Left hindlimb (tissue), 1 donor: Measurements from ENCODE around the gene WIPF3.

Experiments
- DNase-seq: peaks from one replicate; pipeline ENCODE4 v3.0.0-alpha.2; 2018

WIPF3 gene

GRCh38 chr7:29848941-29849340 lies 42.6 kb downstream of the WIPF3 start:
- no peak for DNase-seq

DNA sequence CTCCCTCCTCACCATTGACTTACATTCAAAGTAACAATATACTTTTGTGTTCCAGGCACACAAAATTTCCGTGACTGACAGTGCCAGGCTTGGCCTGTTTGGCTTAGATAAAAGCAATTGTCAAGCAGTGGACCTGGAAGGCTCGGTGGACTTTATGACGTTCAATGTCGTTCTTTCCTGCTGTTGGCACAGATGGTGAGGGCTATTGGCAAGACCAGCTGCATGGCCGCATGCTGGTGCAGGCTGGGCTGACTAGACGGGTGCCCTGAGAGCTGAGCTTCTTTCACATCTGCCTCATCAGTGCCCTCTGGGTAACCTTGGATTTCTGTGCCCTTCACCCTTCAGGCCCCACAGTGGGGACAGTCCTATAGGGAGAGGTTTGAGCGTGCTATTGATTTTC lies 45.2 kb downstream of the WIPF3 start:
- DNase-seq = no peak

- no peak for DNase-seq
These were observed 46.1 kb downstream of the WIPF3 start for GRCh38 chr7:29852457-29852856.

GRCh38 chr7:29853072-29853471 lies 46.8 kb downstream of the WIPF3 start:
- no peak for DNase-seq

DNA sequence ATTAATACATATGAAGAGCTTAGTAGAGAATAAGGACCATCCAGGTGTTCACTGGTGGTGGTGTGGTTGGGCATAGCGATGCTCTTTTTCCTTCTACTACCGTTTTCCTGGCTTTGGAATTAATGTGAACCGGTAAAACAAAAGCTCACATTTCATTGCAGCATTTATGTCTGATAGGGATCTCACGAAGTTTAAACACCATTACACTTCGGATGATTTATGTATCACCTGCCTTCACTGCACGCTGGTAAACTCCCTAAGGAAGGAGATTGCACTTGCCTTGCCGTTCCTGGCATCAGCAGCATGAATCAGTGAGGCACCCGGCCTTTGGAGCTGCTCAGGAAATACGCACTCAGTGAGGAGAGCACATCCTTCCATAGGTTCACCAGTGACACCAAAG lies 47.5 kb downstream of the WIPF3 start:
- DNase-seq = no peak

GRCh38 chr7:29854257-29854938 lies 48.1 kb downstream of the WIPF3 start:
- no peak for DNase-seq

- no peak for DNase-seq
These were observed 51.3 kb downstream of the WIPF3 start for GRCh38 chr7:29857654-29858053.

DNA sequence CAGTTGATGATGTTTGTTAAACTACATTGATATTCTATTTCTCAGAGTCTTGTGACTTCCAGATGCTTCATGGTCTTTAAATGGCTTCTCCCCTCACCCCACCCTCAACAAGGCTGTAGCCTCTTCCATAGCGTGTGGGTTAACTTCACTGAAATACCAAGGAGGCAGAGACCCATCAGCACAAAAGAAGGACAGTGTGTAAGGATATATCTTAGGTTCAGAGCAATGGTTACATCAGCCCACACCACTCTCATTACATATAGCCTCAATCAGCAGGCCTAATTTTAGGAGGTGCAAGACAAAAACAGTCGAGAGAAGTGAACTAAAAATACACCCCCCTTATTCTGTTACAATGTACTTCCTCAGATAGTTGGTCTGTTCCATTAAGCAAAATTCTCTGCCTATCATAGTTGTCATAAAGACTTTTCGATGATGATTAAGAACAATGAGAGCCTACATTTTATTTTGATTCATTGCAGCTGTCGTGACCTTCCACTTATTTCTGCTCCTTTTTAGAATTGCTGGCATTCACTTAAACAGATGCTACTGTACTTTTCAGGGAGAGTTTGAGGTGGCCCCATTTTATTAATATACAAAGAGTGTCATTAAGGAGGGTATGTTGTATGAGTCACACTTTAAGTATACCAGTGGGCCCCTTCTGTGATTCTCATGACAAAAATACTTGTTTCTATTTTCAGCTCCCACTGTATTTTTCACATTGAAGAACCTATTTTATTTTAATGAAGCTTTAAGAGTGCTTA lies 52.1 kb downstream of the WIPF3 start:
- DNase-seq = no peak

GRCh38 chr7:29859104-29859503 lies 52.8 kb downstream of the WIPF3 start:
- DNase-seq = no peak

- DNase-seq = no peak
These were observed 53.3 kb downstream of the WIPF3 start for GRCh38 chr7:29859524-29860185.

- DNase-seq = no peak
These were observed 53.9 kb downstream of the WIPF3 start for GRCh38 chr7:29860186-29860585.

DNA sequence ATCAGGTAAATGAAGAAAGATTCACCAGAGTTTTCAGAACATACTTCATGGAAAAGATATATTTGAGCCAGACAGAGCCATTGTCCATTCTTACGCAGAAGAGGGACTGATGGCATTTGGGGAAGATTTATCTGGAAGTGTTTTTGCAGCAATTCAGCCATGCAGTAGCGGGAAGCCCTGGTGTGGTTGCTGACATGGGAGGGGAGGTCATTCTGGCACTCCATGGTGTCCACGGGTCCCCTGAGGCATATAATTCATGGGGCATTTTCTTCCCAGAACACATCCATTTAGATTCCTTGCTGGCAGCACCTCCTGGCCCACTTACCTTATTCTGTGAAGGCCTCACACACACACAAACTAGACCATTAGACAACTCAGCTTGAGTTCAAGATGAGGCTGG lies 55.6 kb downstream of the WIPF3 start:
- no peak for DNase-seq

GRCh38 chr7:29864656-29865055 lies 58.3 kb downstream of the WIPF3 start:
- no peak for DNase-seq

DNA sequence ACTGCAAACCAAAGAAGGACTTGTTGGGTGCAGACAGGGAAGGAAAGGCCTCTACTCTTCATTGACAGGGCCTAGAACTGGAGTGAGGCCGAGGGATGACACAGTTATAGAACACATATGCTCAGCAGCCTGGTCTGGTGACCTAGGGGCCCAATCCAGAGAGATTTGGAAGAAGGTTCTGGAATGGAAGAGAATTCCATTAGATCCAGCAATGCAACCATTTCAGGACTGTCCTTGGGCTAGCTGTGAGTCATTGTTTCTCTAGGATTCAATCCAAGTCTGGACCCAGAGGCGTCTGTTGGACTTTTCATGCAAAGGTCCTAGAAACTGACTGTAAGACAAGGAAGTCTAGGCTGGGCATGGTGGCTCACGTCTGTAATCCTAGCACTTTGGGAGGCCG lies 59.2 kb downstream of the WIPF3 start:
- no peak for DNase-seq

DNA sequence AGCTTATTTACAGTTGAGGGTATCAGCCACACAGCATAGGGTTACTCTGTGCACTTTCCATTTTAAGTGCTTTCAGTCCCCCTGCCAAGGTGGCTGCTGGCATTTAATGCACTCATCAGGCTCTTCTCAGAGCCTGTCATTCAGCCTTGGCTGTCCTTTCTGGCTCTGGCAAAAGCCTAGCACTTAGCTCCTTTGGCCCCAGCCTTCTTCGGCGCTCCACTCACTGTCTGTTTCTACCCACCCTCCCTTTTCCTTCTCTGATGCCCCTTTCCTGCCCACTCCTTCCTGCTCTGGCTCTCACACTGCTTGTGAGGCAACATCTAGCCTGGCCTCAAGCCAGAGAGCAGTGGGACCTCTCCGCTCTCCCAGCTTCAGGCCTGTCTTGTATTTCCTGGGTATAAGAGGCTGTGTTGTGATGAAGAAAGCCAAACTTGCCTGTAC lies 60.2 kb downstream of the WIPF3 start:
- peak; percentile 49 for DNase-seq

- DNase-seq = no peak
These were observed 65.6 kb downstream of the WIPF3 start for GRCh38 chr7:29871787-29872398.

DNA sequence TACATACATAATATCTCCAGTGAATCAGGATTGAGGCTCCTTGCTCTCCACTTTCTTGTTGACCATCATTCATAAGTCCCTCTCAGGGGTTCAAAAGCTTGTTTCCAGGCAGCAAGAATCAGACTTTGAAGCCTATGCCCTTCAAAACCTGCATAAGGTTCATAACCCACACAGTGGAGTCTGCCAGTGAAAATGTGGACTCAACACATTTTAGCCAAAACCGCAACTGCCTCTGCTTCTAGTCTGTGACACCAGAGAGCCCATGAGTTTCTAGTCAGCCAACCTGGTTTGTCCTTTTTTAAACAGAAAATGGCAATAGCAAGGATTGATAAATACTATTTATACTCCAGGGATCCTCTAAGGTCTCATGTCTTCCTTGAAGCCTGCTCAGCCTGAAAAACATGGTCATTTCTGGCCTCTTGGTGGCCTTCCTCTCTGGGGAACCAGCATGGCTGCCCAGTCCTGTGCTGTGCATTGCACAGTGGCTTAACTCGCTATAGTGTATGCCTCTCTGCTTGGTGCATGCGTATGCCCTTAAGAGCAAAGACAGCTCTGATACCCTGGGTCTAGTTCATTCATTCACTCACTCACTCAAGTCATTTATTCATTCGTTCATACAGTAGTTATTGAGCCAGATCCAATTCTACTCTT lies 67.5 kb downstream of the WIPF3 start:
- DNase-seq = no peak

DNA sequence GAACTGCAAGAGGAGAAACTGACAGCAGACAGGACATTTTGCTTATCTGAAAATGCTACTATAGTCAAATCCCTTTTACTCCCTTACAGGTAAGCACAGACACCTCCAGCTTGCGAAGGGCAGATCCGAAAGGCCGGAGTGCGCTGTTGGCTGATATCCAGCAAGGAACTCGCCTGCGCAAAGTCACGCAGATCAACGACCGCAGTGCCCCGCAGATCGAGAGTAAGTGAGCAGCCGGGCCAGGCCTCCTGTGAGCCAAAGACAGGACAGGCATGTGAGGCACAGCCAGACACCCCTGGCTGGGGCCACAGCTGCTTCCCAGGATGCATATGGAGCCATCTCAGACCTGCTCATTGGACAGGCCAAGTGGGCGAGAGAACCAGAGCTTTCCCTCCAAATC lies 69.4 kb downstream of the WIPF3 start:
- DNase-seq = no peak

- DNase-seq = no peak
These were observed 70.9 kb downstream of the WIPF3 start for GRCh38 chr7:29877196-29877595.

- DNase-seq = no peak
These were observed 71.9 kb downstream of the WIPF3 start for GRCh38 chr7:29878081-29878688.

- no peak for DNase-seq
These were observed 73.3 kb downstream of the WIPF3 start for GRCh38 chr7:29879609-29880008.

DNA sequence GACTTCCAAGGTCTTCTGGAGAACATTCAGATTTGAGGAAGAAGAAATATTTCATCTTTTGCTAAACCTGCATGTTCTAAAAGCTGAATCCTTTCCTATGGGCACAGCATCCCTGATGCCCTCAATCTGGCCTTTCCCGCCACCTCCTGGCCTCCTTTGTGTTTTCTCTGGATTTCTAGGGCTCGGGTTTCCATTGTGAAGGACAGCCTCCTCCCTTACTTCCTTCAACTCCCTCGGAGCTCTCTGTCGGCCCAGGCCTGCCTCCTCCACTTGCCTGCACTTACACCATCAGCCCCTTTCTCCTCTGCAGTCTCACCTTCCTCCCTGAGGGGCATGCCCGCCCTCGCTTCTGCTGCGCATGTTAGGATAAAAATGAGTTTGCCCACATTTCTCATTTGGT lies 75.4 kb downstream of the WIPF3 start:
- DNase-seq = no peak

- DNase-seq = no peak
These were observed 76.2 kb downstream of the WIPF3 start for GRCh38 chr7:29882481-29882880.
